ENCODE results near the gene MACO1.
A peak's percentile ranks its signal among the peaks of the same experiment; 100 is the strongest.
"Not testable (repeated sequence)": the region's sequence is repeated elsewhere in the genome, so short reads cannot be mapped to it uniquely, and the experiment has no call there.

Gene MACO1

GRCh38 chr1:25435397-25436108 lies 4.9 kb downstream of the MACO1 start:
- Mint-ChIP-seq H3K9me3 (ENCODE audit: low read depth) (no peaks in the 10 kb centered on the region), H3K4me3 (peak overlapping the region; percentile 55), H3K27ac (peak overlapping the region; percentile 75), H3K27me3 (no peaks in the 10 kb centered on the region), H3K4me1 (ENCODE audit: low read depth) (peaks cover 62% of the 10 kb centered on the region), H3K36me3 (no peaks in the 10 kb centered on the region)

- H3K27me3 Mint-ChIP-seq, result no peaks in the 10 kb centered on the region
- peaks cover 4% of the 10 kb centered on the region for H3K36me3 Mint-ChIP-seq
- peaks cover 69% of the 10 kb centered on the region for H3K4me1 Mint-ChIP-seq (ENCODE audit: low read depth)
- H3K27ac Mint-ChIP-seq, result no peak overlapping the region
- no peaks in the 10 kb centered on the region for H3K9me3 Mint-ChIP-seq (ENCODE audit: low read depth)
- H3K4me3 Mint-ChIP-seq, result no peak overlapping the region
Measured at GRCh38 chr1:25437672-25438071, 7.0 kb downstream of the MACO1 start.

- Mint-ChIP-seq H3K4me1 (ENCODE audit: low read depth) (peaks cover 64% of the 10 kb centered on the region), H3K9me3 (ENCODE audit: low read depth) (no peaks in the 10 kb centered on the region), H3K4me3 (no peak overlapping the region), H3K27me3 (no peaks in the 10 kb centered on the region), H3K36me3 (peaks cover 4% of the 10 kb centered on the region), H3K27ac (no peak overlapping the region)
Measured at GRCh38 chr1:25439287-25439686, 8.6 kb downstream of the MACO1 start.

- Mint-ChIP-seq H3K27ac (peak overlapping the region; percentile 43), H3K4me1 (ENCODE audit: low read depth) (peaks cover 52% of the 10 kb centered on the region), H3K4me3 (no peak overlapping the region), H3K36me3 (peaks cover 4% of the 10 kb centered on the region), H3K9me3 (ENCODE audit: low read depth) (no peaks in the 10 kb centered on the region), H3K27me3 (no peaks in the 10 kb centered on the region)
Measured at GRCh38 chr1:25442178-25442577, 11.5 kb downstream of the MACO1 start.

- Mint-ChIP-seq H3K9me3 (ENCODE audit: low read depth) (no peaks in the 10 kb centered on the region), H3K36me3 (peaks cover 4% of the 10 kb centered on the region), H3K27me3 (no peaks in the 10 kb centered on the region), H3K27ac (peak overlapping the region; percentile 64), H3K4me1 (ENCODE audit: low read depth) (peaks cover 51% of the 10 kb centered on the region), H3K4me3 (peak overlapping the region; percentile 18)
Measured at GRCh38 chr1:25443030-25443699, 12.5 kb downstream of the MACO1 start.

- peaks cover 50% of the 10 kb centered on the region for H3K4me1 Mint-ChIP-seq (ENCODE audit: low read depth)
Measured at GRCh38 chr1:25444604-25445003, 13.9 kb downstream of the MACO1 start.

GRCh38 chr1:25445993-25446538 lies 15.4 kb downstream of the MACO1 start:
- H3K4me1 Mint-ChIP-seq (ENCODE audit: low read depth), result peaks cover 44% of the 10 kb centered on the region
- H3K4me3 Mint-ChIP-seq, result no peak overlapping the region
- H3K36me3 Mint-ChIP-seq, result peaks cover 3% of the 10 kb centered on the region
- no peaks in the 10 kb centered on the region for H3K9me3 Mint-ChIP-seq (ENCODE audit: low read depth)
- H3K27ac Mint-ChIP-seq, result peak overlapping the region; percentile 41
- no peaks in the 10 kb centered on the region for H3K27me3 Mint-ChIP-seq

More at GRCh38 chr1:25444604-25445003, 13.9 kb downstream of the MACO1 start:
- H3K27me3 Mint-ChIP-seq; H3K36me3 Mint-ChIP-seq; H3K4me3 Mint-ChIP-seq; H3K27ac Mint-ChIP-seq; H3K9me3 Mint-ChIP-seq (ENCODE audit: low read depth): not testable (repeated sequence)

GRCh38 chr1:25447547-25447946 lies 16.9 kb downstream of the MACO1 start:
- H3K27me3 Mint-ChIP-seq, result no peaks in the 10 kb centered on the region
- H3K4me3 Mint-ChIP-seq, result no peak overlapping the region
- no peaks in the 10 kb centered on the region for H3K9me3 Mint-ChIP-seq (ENCODE audit: low read depth)
- H3K36me3 Mint-ChIP-seq, result peaks cover 3% of the 10 kb centered on the region
- H3K27ac Mint-ChIP-seq, result peak overlapping the region; percentile 41
- H3K4me1 Mint-ChIP-seq (ENCODE audit: low read depth), result peaks cover 35% of the 10 kb centered on the region

GRCh38 chr1:25450891-25451290 lies 20.2 kb downstream of the MACO1 start:
- Mint-ChIP-seq H3K27me3 (no peaks in the 10 kb centered on the region), H3K36me3 (peaks cover 7% of the 10 kb centered on the region), H3K4me1 (ENCODE audit: low read depth) (peaks cover 17% of the 10 kb centered on the region), H3K9me3 (ENCODE audit: low read depth) (no peaks in the 10 kb centered on the region), H3K4me3 (no peak overlapping the region), H3K27ac (no peak overlapping the region)

- H3K4me3 Mint-ChIP-seq, result no peak overlapping the region
- H3K4me1 Mint-ChIP-seq (ENCODE audit: low read depth), result peaks cover 13% of the 10 kb centered on the region
- H3K9me3 Mint-ChIP-seq (ENCODE audit: low read depth), result no peaks in the 10 kb centered on the region
- no peak overlapping the region for H3K27ac Mint-ChIP-seq
- no peaks in the 10 kb centered on the region for H3K27me3 Mint-ChIP-seq
- H3K36me3 Mint-ChIP-seq, result peaks cover 11% of the 10 kb centered on the region
Measured at GRCh38 chr1:25451908-25452307, 21.2 kb downstream of the MACO1 start.

GRCh38 chr1:25456502-25456901 lies 25.8 kb downstream of the MACO1 start:
- Mint-ChIP-seq H3K27me3 (no peaks in the 10 kb centered on the region), H3K4me1 (ENCODE audit: low read depth) (peaks cover 17% of the 10 kb centered on the region), H3K27ac (no peak overlapping the region), H3K4me3 (no peak overlapping the region), H3K36me3 (peaks cover 25% of the 10 kb centered on the region), H3K9me3 (ENCODE audit: low read depth) (no peaks in the 10 kb centered on the region)

- Mint-ChIP-seq H3K9me3 (ENCODE audit: low read depth) (no peaks in the 10 kb centered on the region), H3K27me3 (no peaks in the 10 kb centered on the region), H3K27ac (no peak overlapping the region), H3K4me3 (no peak overlapping the region), H3K36me3 (peaks cover 25% of the 10 kb centered on the region), H3K4me1 (ENCODE audit: low read depth) (peaks cover 23% of the 10 kb centered on the region)
Measured at GRCh38 chr1:25458541-25459298, 28.0 kb downstream of the MACO1 start.

GRCh38 chr1:25460020-25460419 lies 29.3 kb downstream of the MACO1 start:
- no peak overlapping the region for H3K4me3 Mint-ChIP-seq
- peaks cover 23% of the 10 kb centered on the region for H3K36me3 Mint-ChIP-seq
- H3K27ac Mint-ChIP-seq, result no peak overlapping the region
- no peaks in the 10 kb centered on the region for H3K27me3 Mint-ChIP-seq
- no peaks in the 10 kb centered on the region for H3K9me3 Mint-ChIP-seq (ENCODE audit: low read depth)
- peaks cover 23% of the 10 kb centered on the region for H3K4me1 Mint-ChIP-seq (ENCODE audit: low read depth)

GRCh38 chr1:25460816-25461215 lies 30.1 kb downstream of the MACO1 start:
- H3K9me3 Mint-ChIP-seq (ENCODE audit: low read depth); H3K27me3 Mint-ChIP-seq; H3K4me3 Mint-ChIP-seq: not testable (repeated sequence)
- Mint-ChIP-seq H3K27ac (peak overlapping the region; percentile 22), H3K4me1 (ENCODE audit: low read depth) (peaks cover 27% of the 10 kb centered on the region), H3K36me3 (peaks cover 28% of the 10 kb centered on the region)

- no peak overlapping the region for H3K4me3 Mint-ChIP-seq
- peaks cover 23% of the 10 kb centered on the region for H3K36me3 Mint-ChIP-seq
- no peaks in the 10 kb centered on the region for H3K9me3 Mint-ChIP-seq (ENCODE audit: low read depth)
- no peaks in the 10 kb centered on the region for H3K27me3 Mint-ChIP-seq
- H3K27ac Mint-ChIP-seq, result no peak overlapping the region
- peaks cover 30% of the 10 kb centered on the region for H3K4me1 Mint-ChIP-seq (ENCODE audit: low read depth)
Measured at GRCh38 chr1:25461849-25462248, 31.2 kb downstream of the MACO1 start.
